ENCODE data around the gene RPL7A. TPM values are rescaled to one million over a fixed set of nuclear protein-coding genes. Genes with fewer than 3 reads are reported as not detected.
"Not testable (repeated sequence)": the region's sequence is repeated elsewhere in the genome, so short reads cannot be mapped to it uniquely, and the experiment has no call there.

RPL7A gene
- total RNA-seq, 2 experiments from 2014 or later, result 3,340 to 3,454 TPM

- no peak overlapping the region for H3K27ac Mint-ChIP-seq
- H3K9me3 Mint-ChIP-seq, result no peaks in the 10 kb centered on the region
- no peaks in the 10 kb centered on the region for H3K4me1 Mint-ChIP-seq (ENCODE audit: low read depth)
- ChIA-PET POLR2A (no interaction called here), CTCF (no interaction called here)
- H3K36me3 Mint-ChIP-seq, result no peaks in the 10 kb centered on the region
- no peak for DNase-seq
- H3K4me3 Mint-ChIP-seq, result no peak overlapping the region
- intact Hi-C loops (cut with micrococcal nuclease), result no loop called here
- H3K27me3 Mint-ChIP-seq, result no peaks in the 10 kb centered on the region
Observed at GRCh38 chr9:133382507-133383141, 34.6 kb downstream of the RPL7A start.

GRCh38 chr9:133383438-133383837 is 35.4 kb downstream of the RPL7A start:
- ChIA-PET CTCF (no interaction called here), POLR2A (no interaction called here)
- no peaks in the 10 kb centered on the region for H3K36me3 Mint-ChIP-seq

DNA sequence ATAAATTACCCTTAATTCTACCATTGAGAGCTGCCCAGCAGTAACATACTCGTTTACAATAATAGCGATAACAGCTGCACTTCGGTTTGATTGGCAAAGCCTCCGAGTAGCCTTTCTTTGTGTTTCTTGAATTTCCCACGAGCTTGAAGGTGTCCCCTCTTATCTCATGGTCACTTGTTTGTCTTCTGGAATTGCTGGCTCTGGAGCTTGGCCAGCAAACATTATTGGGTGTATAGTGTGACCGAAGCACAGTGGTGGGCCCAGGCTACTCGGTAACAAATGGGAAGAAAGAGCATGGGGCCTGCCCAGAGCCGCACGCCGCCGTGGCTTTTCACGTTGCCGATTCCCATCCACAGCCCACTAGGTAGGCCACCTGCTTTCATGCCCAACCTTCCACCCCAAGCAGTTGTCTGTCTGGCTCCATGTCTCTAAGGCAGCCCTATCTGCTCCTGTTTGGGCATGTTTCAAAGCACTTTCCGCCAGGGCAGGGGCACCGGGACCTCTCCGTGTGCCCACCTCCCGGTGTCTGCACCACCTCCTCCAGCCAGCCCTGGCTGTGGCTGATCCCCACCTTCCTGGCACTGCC is 36.8 kb downstream of the RPL7A start:
- POLR2A ChIA-PET, result no interaction called here
- intact Hi-C loops (cut with micrococcal nuclease), result no loop called here
- Mint-ChIP-seq H3K9me3 (no peaks in the 10 kb centered on the region), H3K4me1 (ENCODE audit: low read depth) (no peaks in the 10 kb centered on the region), H3K4me3 (no peak overlapping the region), H3K27ac (no peak overlapping the region), H3K27me3 (peaks cover 3% of the 10 kb centered on the region), H3K36me3 (no peaks in the 10 kb centered on the region)
- CTCF ChIA-PET, result interaction anchor here (0.8 kb wide), 1 partner anchor 11 kb away, joined by 3 read pairs; no protein-coding TSS in a partner anchor
- DNase-seq, result no peak

More at GRCh38 chr9:133383438-133383837, 35.4 kb downstream of the RPL7A start:
- Mint-ChIP-seq H3K4me1 (ENCODE audit: low read depth) (no peaks in the 10 kb centered on the region), H3K27me3 (no peaks in the 10 kb centered on the region), H3K4me3 (no peak overlapping the region), H3K27ac (no peak overlapping the region), H3K9me3 (no peaks in the 10 kb centered on the region)
- intact Hi-C loops (cut with micrococcal nuclease), result no loop called here
- no peak for DNase-seq

- CTCF ChIA-PET, result no interaction called here
Observed at GRCh38 chr9:133385452-133385851, 37.4 kb downstream of the RPL7A start.

GRCh38 chr9:133386338-133386737 is 38.3 kb downstream of the RPL7A start:
- intact Hi-C loops (cut with micrococcal nuclease), result no loop called here
- Mint-ChIP-seq H3K4me3 (no peak overlapping the region), H3K27me3 (peaks cover 8% of the 10 kb centered on the region), H3K9me3 (no peaks in the 10 kb centered on the region), H3K27ac (no peak overlapping the region), H3K36me3 (no peaks in the 10 kb centered on the region), H3K4me1 (ENCODE audit: low read depth) (no peaks in the 10 kb centered on the region)
- DNase-seq, result no peak
- POLR2A ChIA-PET, result no interaction called here
- CTCF ChIA-PET, result interaction anchor here (0.9 kb wide), 1 partner anchor 15 kb away, joined by 4 read pairs; no protein-coding TSS in a partner anchor

More at GRCh38 chr9:133385452-133385851, 37.4 kb downstream of the RPL7A start:
- Mint-ChIP-seq H3K27me3 (peaks cover 6% of the 10 kb centered on the region), H3K36me3 (no peaks in the 10 kb centered on the region), H3K9me3 (no peaks in the 10 kb centered on the region), H3K4me3 (no peak overlapping the region), H3K4me1 (ENCODE audit: low read depth) (no peaks in the 10 kb centered on the region), H3K27ac (no peak overlapping the region)
- POLR2A ChIA-PET, result no interaction called here
- intact Hi-C loops (cut with micrococcal nuclease), result no loop called here
- DNase-seq, result no peak

DNA sequence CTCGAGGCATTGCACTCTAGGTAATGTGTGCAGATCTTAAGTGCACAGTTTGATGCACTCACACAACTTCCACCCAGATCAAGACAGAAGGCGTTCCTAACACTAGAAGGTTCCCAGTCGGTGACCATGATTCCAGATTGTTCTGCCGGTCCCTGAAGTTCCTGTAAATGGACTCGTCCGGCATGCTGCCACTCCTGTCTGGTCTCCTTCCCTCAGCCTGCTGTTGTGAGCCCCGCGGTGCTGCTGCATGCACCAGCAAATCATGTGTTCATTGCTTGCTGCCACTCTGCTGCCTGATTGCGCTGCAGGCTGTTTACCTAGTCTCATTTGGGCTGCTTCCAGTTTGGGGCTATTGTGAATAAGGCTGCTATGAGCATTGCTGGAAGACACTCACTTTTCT is 39.7 kb downstream of the RPL7A start:
- no peak overlapping the region for H3K4me3 Mint-ChIP-seq
- H3K27ac Mint-ChIP-seq, result no peak overlapping the region
- POLR2A ChIA-PET, result no interaction called here
- intact Hi-C loops (cut with micrococcal nuclease), result no loop called here
- no peaks in the 10 kb centered on the region for H3K9me3 Mint-ChIP-seq
- no peaks in the 10 kb centered on the region for H3K36me3 Mint-ChIP-seq
- DNase-seq, result no peak
- peaks cover 10% of the 10 kb centered on the region for H3K27me3 Mint-ChIP-seq
- CTCF ChIA-PET, result no interaction called here
- no peaks in the 10 kb centered on the region for H3K4me1 Mint-ChIP-seq (ENCODE audit: low read depth)

DNA sequence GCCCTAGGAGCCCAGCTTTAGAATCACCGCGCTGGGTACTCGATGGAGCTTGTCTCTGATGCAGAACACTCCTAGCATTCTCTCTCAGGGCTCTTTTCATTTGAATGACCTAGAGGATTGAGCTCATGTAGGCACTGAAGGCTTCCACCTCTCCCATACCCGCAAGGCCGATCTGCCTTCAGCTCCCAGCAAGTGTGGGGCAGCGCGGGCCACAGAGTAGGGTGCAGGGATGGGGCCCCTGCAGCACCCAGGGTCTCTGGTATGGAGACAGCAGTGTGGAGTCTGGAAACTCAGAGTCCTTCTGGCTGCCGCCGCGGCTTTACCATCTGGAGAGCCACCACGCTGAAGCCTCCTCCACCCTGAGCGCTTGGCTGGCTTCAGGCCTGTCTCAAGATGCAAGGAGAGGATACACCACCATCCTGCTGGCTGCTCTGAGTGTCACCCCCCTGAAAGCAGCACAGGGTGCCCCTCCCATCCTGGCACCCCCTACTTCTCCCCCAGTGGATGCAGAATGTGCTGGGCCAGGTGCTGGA is 41.1 kb downstream of the RPL7A start:
- H3K9me3 Mint-ChIP-seq, result no peaks in the 10 kb centered on the region
- CTCF ChIA-PET, result no interaction called here
- peaks cover 10% of the 10 kb centered on the region for H3K27me3 Mint-ChIP-seq
- H3K4me3 Mint-ChIP-seq, result no peak overlapping the region
- H3K36me3 Mint-ChIP-seq, result no peaks in the 10 kb centered on the region
- H3K27ac Mint-ChIP-seq, result no peak overlapping the region
- DNase-seq, result no peak
- POLR2A ChIA-PET, result interaction anchor here (0.6 kb wide), 1 partner anchor 426 kb away, joined by 3 read pairs; no protein-coding TSS in a partner anchor
- no peaks in the 10 kb centered on the region for H3K4me1 Mint-ChIP-seq (ENCODE audit: low read depth)
- intact Hi-C loops (cut with micrococcal nuclease), result no loop called here

DNA sequence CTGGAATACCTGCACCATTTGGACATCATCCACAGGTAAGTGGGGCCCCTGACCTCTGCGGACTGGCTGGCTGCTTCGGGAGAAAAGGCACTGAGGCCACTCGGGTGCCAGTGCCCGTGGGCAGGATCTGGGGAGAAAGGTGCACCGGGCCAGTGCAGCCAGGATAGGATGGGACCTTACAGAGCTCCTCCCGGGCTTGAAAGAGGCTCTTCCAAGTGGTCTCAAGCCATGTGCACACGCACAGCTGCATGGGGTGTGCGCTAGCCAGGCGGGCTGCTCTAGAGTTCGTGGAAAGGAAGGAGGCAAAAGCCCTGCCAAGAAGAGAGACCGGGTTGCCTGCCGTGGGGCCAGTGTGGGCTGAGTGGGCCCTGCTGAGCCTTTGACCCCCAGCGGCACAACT is 41.5 kb downstream of the RPL7A start:
- CTCF ChIA-PET, result interaction anchor here (1.1 kb wide), 1 partner anchor 13 kb away, joined by 3 read pairs; the partner anchor contains the start of gene STKLD1
- Mint-ChIP-seq H3K4me3 (no peak overlapping the region), H3K4me1 (ENCODE audit: low read depth) (no peaks in the 10 kb centered on the region), H3K9me3 (no peaks in the 10 kb centered on the region), H3K36me3 (no peaks in the 10 kb centered on the region), H3K27ac (no peak overlapping the region), H3K27me3 (peaks cover 10% of the 10 kb centered on the region)
- no peak for DNase-seq
- intact Hi-C loops (cut with micrococcal nuclease), result no loop called here
- POLR2A ChIA-PET, result interaction anchor here (0.6 kb wide), 1 partner anchor 427 kb away, joined by 3 read pairs; no protein-coding TSS in a partner anchor

DNA sequence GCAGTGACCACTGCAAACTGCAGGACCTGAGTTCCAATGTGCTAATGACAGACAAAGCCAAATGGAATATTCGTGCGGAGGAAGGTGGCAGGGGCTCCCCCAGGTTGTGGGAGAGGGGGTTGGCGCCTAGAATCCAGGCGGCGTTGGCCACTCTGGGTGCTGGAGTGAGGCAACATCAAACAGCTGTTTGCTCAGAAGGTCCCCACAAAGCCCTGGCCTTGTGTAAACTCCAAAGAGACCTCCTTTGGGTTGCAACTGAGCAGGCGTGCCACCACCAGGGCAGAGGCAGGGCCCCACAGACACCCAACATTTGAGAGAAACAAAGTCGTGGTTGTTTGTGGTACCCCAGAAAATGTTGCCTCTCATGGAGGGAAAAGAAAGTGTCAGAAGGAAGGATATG is 42.7 kb downstream of the RPL7A start:
- POLR2A ChIA-PET, result no interaction called here
- intact Hi-C loops (cut with micrococcal nuclease), result no loop called here
- H3K27me3 Mint-ChIP-seq, result peaks cover 10% of the 10 kb centered on the region

GRCh38 chr9:133391449-133391848 is 43.4 kb downstream of the RPL7A start:
- intact Hi-C loops (cut with micrococcal nuclease); H3K27ac Mint-ChIP-seq; H3K36me3 Mint-ChIP-seq; POLR2A ChIA-PET; H3K9me3 Mint-ChIP-seq; H3K4me3 Mint-ChIP-seq; DNase-seq; CTCF ChIA-PET; H3K4me1 Mint-ChIP-seq (ENCODE audit: low read depth): not testable (repeated sequence)
- H3K27me3 Mint-ChIP-seq, result peaks cover 10% of the 10 kb centered on the region

More for the DNA sequence above, 42.7 kb downstream of the RPL7A start:
- no peak overlapping the region for H3K27ac Mint-ChIP-seq
- H3K9me3 Mint-ChIP-seq, result no peaks in the 10 kb centered on the region
- no peaks in the 10 kb centered on the region for H3K4me1 Mint-ChIP-seq (ENCODE audit: low read depth)
- H3K36me3 Mint-ChIP-seq, result no peaks in the 10 kb centered on the region
- CTCF ChIA-PET, result no interaction called here
- DNase-seq, result no peak
- no peak overlapping the region for H3K4me3 Mint-ChIP-seq

DNA sequence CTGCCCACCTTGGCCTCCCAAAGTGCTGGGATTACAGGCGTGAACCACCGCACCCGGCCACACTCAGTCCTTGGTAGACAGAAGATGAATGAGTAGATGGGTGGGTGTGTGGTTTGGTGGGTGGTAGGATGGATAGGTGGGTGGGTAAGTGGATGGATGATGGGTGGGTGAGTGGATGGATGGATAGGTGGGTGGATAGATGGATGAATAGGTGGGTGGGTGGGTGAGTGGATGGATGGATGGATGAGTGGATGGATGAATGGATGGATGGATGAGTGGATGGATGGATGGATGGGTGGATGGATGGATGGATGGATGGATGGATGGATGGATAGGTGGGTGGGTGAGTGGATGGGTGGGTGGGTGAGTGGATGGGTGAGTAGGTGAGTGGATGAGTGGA is 44.3 kb downstream of the RPL7A start:
- CTCF ChIA-PET; H3K36me3 Mint-ChIP-seq; intact Hi-C loops (cut with micrococcal nuclease); DNase-seq; H3K9me3 Mint-ChIP-seq; H3K4me1 Mint-ChIP-seq (ENCODE audit: low read depth); POLR2A ChIA-PET; H3K4me3 Mint-ChIP-seq; H3K27ac Mint-ChIP-seq: not testable (repeated sequence)
- H3K27me3 Mint-ChIP-seq, result peaks cover 10% of the 10 kb centered on the region

GRCh38 chr9:133393399-133393798 is 45.4 kb downstream of the RPL7A start:
- Mint-ChIP-seq H3K36me3 (no peaks in the 10 kb centered on the region), H3K27ac (no peak overlapping the region), H3K4me3 (no peak overlapping the region), H3K4me1 (ENCODE audit: low read depth) (no peaks in the 10 kb centered on the region), H3K9me3 (no peaks in the 10 kb centered on the region), H3K27me3 (peaks cover 10% of the 10 kb centered on the region)
- POLR2A ChIA-PET, result no interaction called here
- CTCF ChIA-PET, result no interaction called here
- intact Hi-C loops (cut with micrococcal nuclease), result no loop called here
- no peak for DNase-seq

Measured in activated CD4-positive, alpha-beta memory T cell treated with anti-CD3 and anti-CD28 coated beads for 36 hours (primary cell).